Measurements from ENCODE around the gene C5orf63.
"Not testable (repeated sequence)": the region's sequence is repeated elsewhere in the genome, so short reads cannot be mapped to it uniquely, and the experiment has no call there.

Gene C5orf63

GRCh38 chr5:127072861-127073846, at the start of gene C5orf63:
Gene C5orf63, minus strand, starts transcription at chr5:127073502. Its CDS starts 14,507 bp downstream, at chr5:127058995.
- DNase-seq (ENCODE audit: low spot score), result peak; percentile 75

DNA sequence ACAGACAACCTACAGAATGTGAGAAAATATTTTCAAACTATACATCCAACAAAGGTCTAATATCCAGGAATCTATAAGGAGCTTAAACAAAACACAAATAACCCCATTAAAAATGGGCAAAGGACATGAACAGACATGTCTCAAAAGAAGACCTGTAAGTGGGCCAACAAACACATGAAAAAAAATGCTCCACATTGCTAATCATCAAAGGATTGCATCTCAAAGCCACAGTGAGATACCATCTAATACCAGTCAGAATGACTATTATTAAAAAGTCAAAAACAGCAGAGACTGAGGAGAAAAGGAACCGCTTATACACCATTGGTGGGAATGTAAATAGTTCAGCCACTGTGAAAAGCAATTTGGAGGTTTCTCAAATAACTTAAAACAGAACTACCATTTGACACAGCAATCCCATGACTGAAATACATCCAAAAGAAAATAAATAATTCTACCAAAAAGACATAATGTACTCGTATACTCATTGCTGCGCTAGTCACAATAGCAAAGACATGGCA, 39.1 kb upstream of the C5orf63 start:
- no peak for DNase-seq (ENCODE audit: low spot score)

- no peak for DNase-seq (ENCODE audit: low spot score)
Observed at GRCh38 chr5:127111112-127111511, 37.8 kb upstream of the C5orf63 start.

DNA sequence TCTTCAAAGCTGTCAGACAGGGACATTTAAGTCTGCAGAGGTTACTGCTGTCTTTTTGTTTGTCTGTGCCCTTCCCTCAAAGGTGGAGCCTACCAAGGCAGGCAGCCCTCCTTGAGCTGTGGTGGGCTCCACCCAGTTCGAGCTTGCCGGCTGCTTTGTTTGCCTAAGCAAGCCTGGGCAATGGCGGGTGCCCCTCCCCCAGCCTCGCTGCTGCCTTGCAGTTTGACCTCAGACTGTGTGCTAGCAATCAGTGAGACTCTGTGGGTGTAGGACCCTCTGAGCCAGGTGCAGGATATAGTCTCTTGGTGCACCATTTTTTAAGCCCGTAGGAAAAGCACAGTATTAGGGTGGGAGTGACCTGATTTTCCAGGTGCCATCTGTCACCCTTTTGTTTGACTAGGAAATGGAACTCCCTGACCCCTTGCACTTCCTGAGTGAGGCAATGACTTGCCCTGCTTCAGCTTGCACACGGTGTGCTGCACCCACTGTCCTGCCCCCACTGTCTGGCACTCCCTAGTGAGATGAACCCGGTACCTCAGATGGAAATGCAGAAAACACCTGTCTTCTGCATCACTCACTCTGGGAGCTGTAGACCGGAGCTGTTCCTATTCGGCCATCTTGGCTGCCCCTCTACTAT, 35.4 kb upstream of the C5orf63 start:
- not testable (repeated sequence) for DNase-seq (ENCODE audit: low spot score)

DNA sequence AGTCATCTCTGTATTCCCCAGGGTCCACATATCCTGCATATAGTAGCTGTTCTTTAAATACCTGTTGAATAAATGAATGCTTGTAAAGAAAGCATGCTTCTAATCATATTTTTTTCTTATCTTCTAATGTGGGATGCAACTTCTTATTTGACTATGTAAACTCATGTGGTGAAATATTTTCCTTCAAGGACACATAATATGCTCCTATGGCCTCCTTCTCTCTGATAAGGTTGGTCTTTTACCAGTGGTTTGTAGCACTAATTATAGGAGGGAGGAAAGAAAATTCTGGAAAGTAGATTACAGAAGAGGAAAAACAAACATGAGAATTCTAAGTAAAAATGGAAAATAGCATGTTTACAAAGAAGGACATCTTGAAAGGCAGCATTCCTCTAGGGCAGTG, 28.6 kb upstream of the C5orf63 start:
- DNase-seq (ENCODE audit: low spot score), result no peak

DNA sequence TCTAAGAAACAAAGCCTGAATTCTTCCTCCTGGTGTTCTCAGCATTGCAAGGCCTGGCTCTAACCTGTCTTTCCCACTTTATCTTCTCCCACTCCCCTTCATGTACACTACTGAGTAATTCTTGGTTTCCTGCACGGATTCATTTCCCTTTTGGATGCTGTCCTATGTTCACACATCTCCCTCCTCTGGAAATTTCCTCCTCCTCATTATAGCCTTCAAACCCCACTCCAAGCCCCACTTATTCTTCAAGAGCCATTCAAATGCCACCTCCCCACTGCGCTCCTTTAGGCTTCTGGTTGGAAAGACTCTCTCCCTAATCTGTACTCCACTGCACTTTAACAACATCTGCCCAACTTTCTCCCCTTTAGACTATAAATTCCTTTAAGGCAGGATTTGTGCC, 28.2 kb upstream of the C5orf63 start:
- no peak for DNase-seq (ENCODE audit: low spot score)

- no peak for DNase-seq (ENCODE audit: low spot score)
Observed at GRCh38 chr5:127098241-127098640, 24.9 kb upstream of the C5orf63 start.

DNA sequence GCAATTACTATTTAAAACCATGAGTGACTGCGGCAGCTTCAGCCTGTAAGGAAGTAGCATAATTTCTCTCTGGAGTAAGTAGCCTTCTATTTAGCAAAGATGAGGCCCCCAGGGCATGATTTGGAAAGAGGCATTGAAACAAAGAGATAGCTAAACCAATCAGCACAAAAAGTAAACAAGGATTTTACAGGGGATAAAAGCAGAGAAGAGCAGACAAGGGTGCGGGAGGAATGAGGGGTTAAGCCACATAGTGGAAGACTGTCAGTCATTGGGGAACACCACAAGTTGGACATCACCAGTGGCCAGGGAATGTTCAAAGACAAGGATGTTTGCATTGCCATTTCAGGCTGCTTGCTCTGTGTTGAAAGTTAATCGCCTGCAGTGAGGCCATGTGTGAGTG, 24.0 kb upstream of the C5orf63 start:
- DNase-seq (ENCODE audit: low spot score), result no peak

DNA sequence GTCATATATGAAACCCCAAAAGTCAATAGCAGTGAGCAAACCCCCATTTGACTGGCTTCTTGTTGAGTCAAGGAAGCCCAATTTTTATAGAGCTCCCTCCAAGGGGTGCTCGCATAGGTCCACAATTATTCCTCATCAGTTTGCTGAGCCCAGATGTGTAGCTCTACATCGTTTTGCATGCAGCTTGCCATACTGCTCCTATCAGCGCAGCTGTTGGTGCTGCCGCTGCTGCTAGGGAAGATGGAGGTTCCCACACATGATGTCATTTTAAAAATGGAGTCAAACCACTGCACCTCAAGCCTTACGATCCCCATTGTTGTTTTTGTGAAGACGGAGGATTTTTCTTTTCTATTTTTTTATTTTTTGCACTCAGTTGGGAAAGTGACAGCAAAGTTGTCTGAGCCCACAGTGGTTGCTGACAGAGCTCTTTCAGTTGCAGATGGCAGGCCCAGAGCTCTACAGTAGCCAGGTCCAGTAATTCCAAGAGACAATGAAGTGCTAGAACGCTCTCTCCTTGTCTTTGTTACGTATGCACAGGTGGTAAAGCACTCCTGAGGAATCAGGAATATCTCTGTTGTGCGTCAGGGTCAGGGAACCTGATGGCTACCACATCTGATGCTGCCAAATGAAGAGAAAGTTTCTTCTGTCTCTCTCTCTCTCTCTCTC, 23.2 kb upstream of the C5orf63 start:
- DNase-seq (ENCODE audit: low spot score), result no peak

DNA sequence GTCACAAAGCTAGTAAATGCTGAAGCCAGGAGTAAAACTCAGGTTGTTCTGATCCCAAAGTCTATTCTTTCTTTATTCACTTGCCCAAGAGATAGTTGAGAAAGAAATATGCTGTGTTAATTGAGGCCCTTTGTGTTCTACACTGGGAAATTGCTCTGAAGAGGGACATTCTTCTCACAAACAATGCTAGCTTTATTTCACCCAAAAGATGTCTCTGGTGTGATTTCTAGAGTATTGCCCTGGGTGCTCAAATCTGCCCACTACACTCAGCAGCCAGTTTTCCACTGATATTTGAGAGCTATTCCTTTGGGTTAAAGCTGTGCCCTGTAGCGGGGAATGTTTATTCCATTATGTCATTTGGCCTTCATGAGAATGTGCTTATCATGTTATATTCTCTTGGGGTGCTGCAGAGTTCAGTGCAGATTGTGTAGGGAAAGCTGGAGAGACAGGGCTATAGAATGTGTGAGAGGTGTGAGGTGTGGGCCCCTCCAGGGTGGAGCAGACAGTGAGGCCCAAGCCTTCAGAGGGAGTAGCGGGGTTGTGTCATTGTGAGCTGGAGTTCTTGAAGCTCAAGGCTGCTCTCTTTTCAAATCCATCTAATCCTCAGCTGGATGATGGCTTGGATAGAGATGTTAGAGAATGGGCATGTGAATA, 21.0 kb upstream of the C5orf63 start:
- no peak for DNase-seq (ENCODE audit: low spot score)

GRCh38 chr5:127092690-127093089, 19.4 kb upstream of the C5orf63 start:
- no peak for DNase-seq (ENCODE audit: low spot score)

DNA sequence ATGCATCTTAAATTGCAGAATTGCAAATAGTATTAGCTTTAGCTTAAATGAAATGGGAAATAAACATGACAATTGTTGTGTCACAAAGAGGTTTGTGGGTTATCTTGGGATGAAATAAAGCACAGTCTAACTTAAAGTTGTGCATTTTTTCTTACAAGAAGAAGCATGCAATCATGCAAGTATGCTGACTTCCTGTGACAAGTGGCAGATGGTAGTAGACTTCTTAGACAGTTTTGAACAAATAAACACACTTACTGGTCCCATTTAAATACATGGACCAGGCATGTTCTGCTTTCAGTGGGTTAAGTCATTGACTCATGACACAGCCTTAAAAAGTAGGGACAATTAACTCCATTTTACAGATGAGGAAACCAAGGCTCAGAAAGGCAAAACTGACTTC, 15.9 kb upstream of the C5orf63 start:
- DNase-seq (ENCODE audit: low spot score), result no peak

DNA sequence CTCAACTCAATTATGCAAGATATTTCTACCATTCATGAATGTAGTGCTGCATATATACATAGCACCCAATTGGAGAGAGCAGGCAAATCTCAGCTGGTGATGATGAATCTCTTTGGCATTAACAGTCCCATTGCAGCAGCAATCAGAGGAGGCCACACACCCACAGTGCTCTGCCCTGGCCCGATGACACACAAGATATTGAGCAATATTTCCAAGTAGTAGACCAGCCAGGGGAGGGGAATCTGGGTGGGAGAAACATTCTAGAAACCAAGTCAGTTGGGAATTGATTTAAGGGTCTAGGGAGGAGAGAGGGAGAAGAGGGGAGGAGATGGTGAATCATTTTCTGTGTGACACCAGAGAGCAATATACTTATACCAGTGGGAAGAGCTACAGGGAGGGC, 14.9 kb upstream of the C5orf63 start:
- DNase-seq (ENCODE audit: low spot score), result no peak

DNA sequence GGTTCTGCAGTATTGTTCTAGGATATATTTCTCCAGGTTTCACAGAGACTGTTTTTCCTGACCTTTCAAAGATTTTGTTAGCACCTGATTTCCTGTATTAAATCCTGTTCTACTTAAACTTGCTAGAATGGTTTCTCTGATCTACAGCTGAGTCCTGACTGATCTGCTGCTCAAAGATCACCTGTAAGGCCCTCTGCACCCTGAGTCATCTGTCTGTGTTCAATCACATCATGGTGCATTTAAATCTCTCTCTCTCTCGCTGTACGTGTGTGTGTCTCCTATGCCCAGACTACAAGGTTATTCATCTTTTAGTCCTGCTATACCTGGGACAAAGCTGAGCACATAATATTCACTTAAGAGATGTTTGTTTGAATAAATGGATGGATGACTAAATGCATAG, 13.3 kb upstream of the C5orf63 start:
- DNase-seq (ENCODE audit: low spot score), result no peak

DNA sequence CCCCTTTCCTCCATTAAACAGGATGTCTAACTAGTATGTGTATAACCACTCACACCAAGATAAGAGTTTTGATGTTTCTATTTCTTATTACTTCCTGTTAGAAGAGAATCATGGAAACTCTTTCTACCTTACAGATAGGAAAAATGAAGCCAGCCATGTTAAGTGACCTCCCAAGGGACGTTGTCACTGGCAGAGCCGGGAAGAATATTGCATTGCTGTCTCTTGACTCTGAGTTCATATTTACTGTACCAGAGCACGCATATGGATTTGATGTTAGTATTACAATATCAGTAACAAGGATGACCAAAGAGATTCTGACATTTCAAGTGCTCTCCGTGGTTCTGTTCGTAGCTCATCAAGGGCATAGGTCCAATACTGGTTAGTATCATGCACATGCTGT, 12.5 kb upstream of the C5orf63 start:
- DNase-seq (ENCODE audit: low spot score), result no peak

- no peak for DNase-seq (ENCODE audit: low spot score)
Observed at GRCh38 chr5:127085371-127085770, 12.1 kb upstream of the C5orf63 start.

GRCh38 chr5:127084656-127085055, 11.4 kb upstream of the C5orf63 start:
- DNase-seq (ENCODE audit: low spot score), result no peak

GRCh38 chr5:127083711-127084110, 10.4 kb upstream of the C5orf63 start:
- DNase-seq (ENCODE audit: low spot score), result no peak

DNA sequence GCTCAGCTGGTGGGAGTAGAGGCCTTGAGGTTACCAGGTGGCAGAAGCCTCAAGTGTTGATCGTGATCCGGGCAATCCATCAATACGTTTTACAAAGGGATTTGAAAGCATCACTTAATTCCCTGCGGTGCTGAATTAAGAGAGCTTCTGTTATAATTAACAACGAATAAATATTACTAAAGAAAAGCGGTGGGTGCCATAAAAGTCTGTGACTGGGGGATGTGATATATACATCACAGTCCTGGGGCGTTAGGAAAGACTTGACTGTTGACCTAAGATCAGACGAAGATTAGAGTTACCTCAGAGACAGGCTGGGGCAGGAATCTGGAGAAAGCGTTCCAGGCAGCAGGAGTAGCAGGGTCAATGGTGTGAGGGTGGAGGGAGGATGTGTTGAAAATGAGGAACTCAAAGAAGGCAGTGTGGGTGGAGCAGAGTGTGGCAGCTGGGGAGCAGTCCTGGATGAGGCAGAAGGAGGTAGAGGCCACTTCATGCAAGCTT, 6.7 kb upstream of the C5orf63 start:
- DNase-seq (ENCODE audit: low spot score), result no peak

DNA sequence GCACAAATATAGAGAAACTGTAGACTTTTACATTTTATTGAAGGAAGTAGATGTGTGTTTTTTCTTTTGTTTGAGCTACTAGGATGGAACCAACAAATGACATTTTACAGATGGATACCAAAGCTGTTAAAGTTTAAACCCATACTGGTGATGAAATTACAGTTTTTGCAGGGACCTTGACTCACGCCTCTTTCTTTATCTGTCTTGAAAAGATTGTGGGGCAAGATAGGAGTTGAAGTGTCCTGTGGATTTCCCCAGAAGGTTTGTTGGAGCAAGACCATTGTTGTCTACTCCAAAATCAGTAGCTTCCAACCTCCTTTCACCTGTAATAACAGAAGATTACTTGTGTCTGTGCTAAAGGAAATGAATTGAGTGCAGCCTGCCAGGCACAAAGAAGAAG, 4.1 kb upstream of the C5orf63 start:
- no peak for DNase-seq (ENCODE audit: low spot score)

GRCh38 chr5:127076315-127077129, 3.2 kb upstream of the C5orf63 start:
- no peak for DNase-seq (ENCODE audit: low spot score)

All from activated CD4-positive, alpha-beta T cell treated with anti-CD3 and anti-CD28 coated beads, Interleukin-2, Interleukin-4, amounts not matched to agents 100 ng/mL and 50 ng/mL, durations not matched to agents 16 hours and 8 hours (primary cell).